ENCODE results near the gene COL4A2. TPM values are rescaled to one million over a fixed set of nuclear protein-coding genes. Genes with fewer than 3 reads are reported as not detected.

COL4A2 gene
- total RNA-seq, 1 experiment from 2014 or later: 1.6 TPM

DNA sequence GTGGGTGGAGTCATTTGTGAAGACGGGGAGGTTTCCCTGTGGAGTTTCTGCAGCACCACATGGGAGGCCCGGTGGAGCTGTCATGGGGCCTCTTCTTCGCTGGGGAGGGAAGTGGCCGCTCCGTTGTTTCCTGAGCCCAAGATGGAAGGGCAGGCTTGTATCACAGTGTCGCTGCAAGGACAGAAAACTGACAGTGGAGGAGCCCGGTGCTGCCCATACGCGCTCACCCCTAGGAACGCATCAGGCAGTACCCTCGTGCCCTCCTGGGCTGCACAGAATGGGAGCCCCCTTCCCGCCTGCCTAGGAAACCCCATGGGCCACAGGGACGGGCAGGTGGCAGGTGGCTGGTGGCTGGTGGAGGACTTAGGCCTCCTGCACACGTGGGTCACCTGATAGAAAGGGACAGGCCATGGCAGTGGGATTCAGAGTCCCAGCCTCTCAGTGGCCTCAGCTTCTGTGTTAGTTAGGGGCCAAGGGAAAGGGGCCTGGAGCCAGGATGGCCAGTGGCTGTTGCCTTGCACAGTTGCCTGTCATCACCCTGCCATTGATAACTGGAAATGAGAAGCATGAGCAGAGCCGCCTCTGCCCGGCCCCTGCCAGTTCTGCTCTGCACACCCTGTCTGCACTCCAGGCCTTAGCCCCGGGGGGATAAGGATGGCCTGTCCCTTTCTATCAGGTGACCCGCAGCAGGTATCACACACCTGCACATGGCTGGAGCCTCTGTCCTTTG lies 7.6 kb downstream of the COL4A2 start (continued):
- TF ChIP-seq ATF3 (IDR thresholded peaks at IDR 0.05) (no peak), TCF7L2 (IDR thresholded peaks at IDR 0.05; ENCODE audit: borderline replicate concordance, extremely low read depth, insufficient read depth, insufficient read length) (no peak), POLR2A (IDR thresholded peaks at IDR 0.05; ENCODE audit: borderline replicate concordance, extremely low read depth, insufficient read depth, insufficient read length) (no peak)

DNA sequence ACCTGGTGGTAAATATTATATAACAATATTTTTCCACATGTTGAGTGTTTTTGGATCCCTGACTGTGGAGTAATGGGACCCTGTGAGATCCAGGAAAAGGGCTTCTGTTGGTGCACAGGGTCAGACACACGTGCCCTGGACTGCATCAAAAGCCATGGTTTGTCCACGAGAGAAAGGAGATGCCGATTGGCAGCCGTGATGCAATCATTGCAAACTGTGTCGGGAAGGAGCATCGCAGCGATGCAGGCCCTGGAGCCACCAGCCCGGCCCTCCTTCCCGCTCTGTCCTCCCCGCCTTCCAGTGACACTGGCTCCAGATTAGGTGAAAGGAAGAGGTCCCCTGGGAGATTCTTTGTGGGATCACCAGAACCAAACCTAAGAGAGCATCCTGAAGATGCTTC lies 9.1 kb downstream of the COL4A2 start:
- peaks cover 22 to 24% of the 10 kb centered on the region in 2 experiments for H3K4me1 ChIP-seq (ENCODE audit: control insufficient read depth in 1 of 2, insufficient read depth in 2 of 2, low read length in 2 of 2)
- no TSS peak for BruUV-seq (replicated peaks)
- CTCF ChIA-PET: no interaction called here

More for the DNA sequence above, 9.1 kb downstream of the COL4A2 start:
- no peak for TF ChIP-seq ELF1 (IDR thresholded peaks at IDR 0.05; ENCODE audit: borderline replicate concordance, low read depth)
- TF ChIP-seq SIN3A (IDR thresholded peaks at IDR 0.05; ENCODE audit: low read depth): no peak
- TF ChIP-seq POLR2A (IDR thresholded peaks at IDR 0.05; ENCODE audit: borderline replicate concordance, extremely low read depth, insufficient read depth, insufficient read length): no peak
- no peak for TF ChIP-seq EGR1 (IDR thresholded peaks at IDR 0.05; ENCODE audit: low read depth)
- TF ChIP-seq FOSL1 (IDR thresholded peaks at IDR 0.05; ENCODE audit: low read depth): no peak
- TF ChIP-seq RAD21 (IDR thresholded peaks at IDR 0.05; ENCODE audit: low read depth): no peak
- no peak for TF ChIP-seq YY1 (IDR thresholded peaks at IDR 0.05; ENCODE audit: extremely low read depth, insufficient replicate concordance, low read depth, low read length)
- TF ChIP-seq EZH2 (IDR thresholded peaks at IDR 0.05): no peak
- TF ChIP-seq, protein P1, sequence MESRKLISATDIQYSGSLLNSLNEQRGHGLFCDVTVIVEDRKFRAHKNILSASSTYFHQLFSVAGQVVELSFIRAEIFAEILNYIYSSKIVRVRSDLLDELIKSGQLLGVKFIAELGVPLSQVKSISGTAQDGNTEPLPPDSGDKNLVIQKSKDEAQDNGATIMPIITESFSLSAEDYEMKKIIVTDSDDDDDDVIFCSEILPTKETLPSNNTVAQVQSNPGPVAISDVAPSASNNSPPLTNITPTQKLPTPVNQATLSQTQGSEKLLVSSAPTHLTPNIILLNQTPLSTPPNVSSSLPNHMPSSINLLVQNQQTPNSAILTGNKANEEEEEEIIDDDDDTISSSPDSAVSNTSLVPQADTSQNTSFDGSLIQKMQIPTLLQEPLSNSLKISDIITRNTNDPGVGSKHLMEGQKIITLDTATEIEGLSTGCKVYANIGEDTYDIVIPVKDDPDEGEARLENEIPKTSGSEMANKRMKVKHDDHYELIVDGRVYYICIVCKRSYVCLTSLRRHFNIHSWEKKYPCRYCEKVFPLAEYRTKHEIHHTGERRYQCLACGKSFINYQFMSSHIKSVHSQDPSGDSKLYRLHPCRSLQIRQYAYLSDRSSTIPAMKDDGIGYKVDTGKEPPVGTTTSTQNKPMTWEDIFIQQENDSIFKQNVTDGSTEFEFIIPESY (IDR thresholded peaks at IDR 0.05; ENCODE audit: extremely low read depth, insufficient replicate concordance, low read length): no peak
- TF ChIP-seq TCF7L2 (IDR thresholded peaks at IDR 0.05; ENCODE audit: borderline replicate concordance, extremely low read depth, insufficient read depth, insufficient read length): no peak
- TF ChIP-seq, protein P2, sequence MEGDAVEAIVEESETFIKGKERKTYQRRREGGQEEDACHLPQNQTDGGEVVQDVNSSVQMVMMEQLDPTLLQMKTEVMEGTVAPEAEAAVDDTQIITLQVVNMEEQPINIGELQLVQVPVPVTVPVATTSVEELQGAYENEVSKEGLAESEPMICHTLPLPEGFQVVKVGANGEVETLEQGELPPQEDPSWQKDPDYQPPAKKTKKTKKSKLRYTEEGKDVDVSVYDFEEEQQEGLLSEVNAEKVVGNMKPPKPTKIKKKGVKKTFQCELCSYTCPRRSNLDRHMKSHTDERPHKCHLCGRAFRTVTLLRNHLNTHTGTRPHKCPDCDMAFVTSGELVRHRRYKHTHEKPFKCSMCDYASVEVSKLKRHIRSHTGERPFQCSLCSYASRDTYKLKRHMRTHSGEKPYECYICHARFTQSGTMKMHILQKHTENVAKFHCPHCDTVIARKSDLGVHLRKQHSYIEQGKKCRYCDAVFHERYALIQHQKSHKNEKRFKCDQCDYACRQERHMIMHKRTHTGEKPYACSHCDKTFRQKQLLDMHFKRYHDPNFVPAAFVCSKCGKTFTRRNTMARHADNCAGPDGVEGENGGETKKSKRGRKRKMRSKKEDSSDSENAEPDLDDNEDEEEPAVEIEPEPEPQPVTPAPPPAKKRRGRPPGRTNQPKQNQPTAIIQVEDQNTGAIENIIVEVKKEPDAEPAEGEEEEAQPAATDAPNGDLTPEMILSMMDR (IDR thresholded peaks at IDR 0.05 in 2 of 3, conservative IDR thresholded peaks at IDR 0.05 in 1 of 3; ENCODE audit: borderline replicate concordance in 1 of 3, insufficient read depth in 1 of 3, low read depth in 2 of 3, low read length in 2 of 3): no peak
- no peak for TF ChIP-seq ZNF274 (IDR thresholded peaks at IDR 0.05; ENCODE audit: low read depth, low read length)
- no peak for TF ChIP-seq CBX3 (IDR thresholded peaks at IDR 0.05; ENCODE audit: low read depth)
- no peak for TF ChIP-seq POLR2AphosphoS5 (IDR thresholded peaks at IDR 0.05; ENCODE audit: low read depth, low read length)
- no peak for TF ChIP-seq CEBPB (IDR thresholded peaks at IDR 0.05; ENCODE audit: low read depth)
- Histone ChIP-seq H4K20me1 (ENCODE audit: insufficient read depth) (no peaks in the 10 kb centered on the region), H3K36me3 (ENCODE audit: control insufficient read depth in 1 of 2, insufficient read depth in 2 of 2, low read length in 2 of 2) (no peaks in the 10 kb centered on the region), H3K9ac (ENCODE audit: low read length) (no peak overlapping the region), H3K79me2 (ENCODE audit: insufficient read depth, low read length) (no peaks in the 10 kb centered on the region), H3K27ac (ENCODE audit: low read depth, low read length) (no peak overlapping the region), H2AFZ (ENCODE audit: low read depth, low read length, poor library complexity, severe bottlenecking) (no peak overlapping the region), H3K4me3 (replicated peaks in 1 of 2; ENCODE audit: low read depth in 1 of 2, low read length in 2 of 2) (no peak overlapping the region), H3K9me2 (ENCODE audit: insufficient read depth) (no peaks in the 10 kb centered on the region), H3K4me2 (ENCODE audit: low read length) (no peak overlapping the region), H3K27me3 (ENCODE audit: insufficient read depth, low read length) (0 out of 2 replicates have a peak, but pooled peaks cover 3% of the 10 kb centered on the region), H3K9me3 (ENCODE audit: control insufficient read depth in 1 of 2, insufficient read depth in 1 of 2, low read depth in 1 of 2, low read length in 2 of 2) (no peaks in the 10 kb centered on the region)
- ChIA-PET RAD21 (ENCODE audit: low non-redundant PET in 1 of 2, low total read pairs in 2 of 2, uncharacterized antibody in 2 of 2, unreplicated experiment in 2 of 2) (no interaction called here), POLR2A (no interaction called here)
- intact Hi-C loops (cut with micrococcal nuclease): no loop called here
- DNase-seq (ENCODE audit: low read depth, low spot score) (no peak), ATAC-seq (no peak)
